Fibroblast of lung (primary cell): ENCODE results near the gene AATK.

Source experiments
- CTCF ChIP-seq, 2 donors: IDR thresholded peaks in 1 of 2; conservative IDR thresholded peaks in 1 of 2; 1 replicate in 1 of 2; 2 replicates in 1 of 2; pipeline ENCODE4 v1.5.1; 2011 to 2012; ENCODE audit warnings: low read length in 2 of 2, control low read depth in 1 of 2, inconsistent platforms in 1 of 2, low read depth in 1 of 2, mild to moderate bottlenecking in 1 of 2
- EZH2 ChIP-seq: IDR thresholded peaks from 2 replicates; pipeline ENCODE4 v1.5.1; 2012; ENCODE audit warnings: low read length, control low read depth, mild to moderate bottlenecking; ENCODE audit errors: missing control alignments

GRCh38 chr17:81161536-81161935 is 4.5 kb downstream of the AATK start:
- TF ChIP-seq CTCF (conservative IDR thresholded peaks at IDR 0.05 in 1 of 2, IDR thresholded peaks at IDR 0.05 in 1 of 2; ENCODE audit: low read depth in 1 of 2, low read length in 2 of 2) (no peak), EZH2 (no peak)
